Occipital lobe (tissue), 2 donors: ENCODE data around the gene ABTB2. TPM values are rescaled to one million over a fixed set of nuclear protein-coding genes. Genes with fewer than 3 reads are reported as not detected.

Experiments used
- DNase-seq: peaks from one replicate; lab custom pipeline; 2025; lab: John Stamatoyannopoulos, UW
- total RNA-seq: library from RNA; depleted of rRNA; stranded (reverse); fragments of >200 nt; gene quantifications from one replicate; pipeline ENCODE4 v1.2.3, GENCODE V29; 2014

ABTB2 gene
- total RNA-seq, 1 donor from 2014 or later, result 3.7 TPM

- no peak for DNase-seq
Measured at GRCh38 chr11:34316347-34317035, 41.3 kb downstream of the ABTB2 start.

DNA sequence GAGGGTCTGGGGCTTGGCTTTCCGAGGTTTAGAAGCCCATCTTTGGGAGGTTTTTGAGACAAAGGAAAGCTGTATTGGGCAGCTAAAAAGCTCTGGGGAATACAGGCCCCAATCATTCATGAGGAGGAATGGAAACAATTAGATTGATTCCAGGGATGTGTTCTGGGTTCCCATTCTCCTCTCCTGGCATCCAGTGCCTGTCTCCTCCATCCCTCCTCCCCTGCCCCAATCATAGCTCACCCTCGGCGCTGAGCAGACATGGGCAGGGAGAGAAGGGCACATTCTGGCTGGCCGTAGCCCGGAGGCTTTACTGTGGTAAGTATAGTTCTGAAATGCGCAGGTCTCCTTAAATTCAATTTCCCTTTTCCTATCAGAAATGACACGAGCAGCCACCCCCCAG, 42.4 kb downstream of the ABTB2 start:
- DNase-seq, result no peak

GRCh38 chr11:34314936-34315335, 42.9 kb downstream of the ABTB2 start:
- DNase-seq, result no peak

GRCh38 chr11:34314176-34314575, 43.6 kb downstream of the ABTB2 start:
- no peak for DNase-seq

DNA sequence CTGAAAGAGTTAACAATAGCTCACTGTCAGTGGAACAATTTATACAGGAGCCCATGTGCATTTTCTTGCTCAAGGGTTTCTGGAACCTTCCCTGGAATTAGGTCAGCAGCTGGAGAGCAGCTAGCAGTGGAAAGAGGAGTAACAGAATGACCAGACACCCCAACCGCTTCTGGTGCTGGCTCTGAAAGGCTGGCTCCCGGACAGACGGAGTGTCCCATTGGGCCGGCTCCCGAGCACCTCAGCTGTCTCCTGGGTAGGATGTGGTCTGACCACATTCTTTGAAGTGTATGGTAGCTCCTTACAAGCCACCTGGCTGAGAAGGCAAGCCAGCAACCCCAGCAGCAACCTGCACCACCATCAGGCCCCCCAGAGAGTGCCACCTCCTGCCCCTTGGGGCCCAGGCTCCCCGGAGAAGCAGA, 44.7 kb downstream of the ABTB2 start:
- DNase-seq, result no peak

DNA sequence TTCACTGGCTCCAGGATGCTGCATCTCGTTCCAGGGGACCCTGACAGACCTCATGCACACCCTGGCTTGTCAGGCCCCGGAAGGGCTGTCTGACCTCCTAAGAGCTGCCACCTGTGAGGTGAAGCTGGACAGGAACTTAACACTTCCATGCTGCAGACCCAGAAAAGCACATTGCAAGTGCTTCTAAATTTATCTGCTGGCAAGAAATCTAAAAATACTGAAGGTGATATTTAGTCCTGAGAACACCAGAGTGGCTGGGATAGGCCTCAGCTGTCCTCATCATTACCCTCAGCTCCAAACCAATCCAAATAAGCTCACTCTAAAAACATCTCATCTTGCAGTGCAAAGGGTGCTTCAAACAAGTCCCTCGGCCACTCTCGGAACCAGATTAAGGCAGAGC, 46.7 kb downstream of the ABTB2 start:
- DNase-seq, result no peak

DNA sequence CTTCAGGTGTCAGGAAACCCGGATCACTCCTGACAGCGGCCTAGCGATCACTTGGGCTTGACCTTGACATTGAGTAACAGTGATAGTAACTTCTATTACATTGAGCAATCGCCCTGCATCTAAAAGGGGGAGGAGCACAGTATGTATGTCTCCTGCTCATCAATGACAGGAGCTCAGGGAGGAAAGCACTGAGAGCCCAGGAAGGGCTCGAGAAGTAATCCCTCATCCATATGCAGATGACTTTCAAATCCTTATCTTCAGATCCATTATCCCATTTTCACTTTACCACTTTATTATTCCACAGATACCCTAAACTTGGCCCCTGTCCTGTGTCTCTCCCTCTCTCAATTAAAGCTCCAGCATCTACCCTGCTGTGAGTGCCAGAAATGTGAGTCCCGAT, 47.8 kb downstream of the ABTB2 start:
- no peak for DNase-seq

DNA sequence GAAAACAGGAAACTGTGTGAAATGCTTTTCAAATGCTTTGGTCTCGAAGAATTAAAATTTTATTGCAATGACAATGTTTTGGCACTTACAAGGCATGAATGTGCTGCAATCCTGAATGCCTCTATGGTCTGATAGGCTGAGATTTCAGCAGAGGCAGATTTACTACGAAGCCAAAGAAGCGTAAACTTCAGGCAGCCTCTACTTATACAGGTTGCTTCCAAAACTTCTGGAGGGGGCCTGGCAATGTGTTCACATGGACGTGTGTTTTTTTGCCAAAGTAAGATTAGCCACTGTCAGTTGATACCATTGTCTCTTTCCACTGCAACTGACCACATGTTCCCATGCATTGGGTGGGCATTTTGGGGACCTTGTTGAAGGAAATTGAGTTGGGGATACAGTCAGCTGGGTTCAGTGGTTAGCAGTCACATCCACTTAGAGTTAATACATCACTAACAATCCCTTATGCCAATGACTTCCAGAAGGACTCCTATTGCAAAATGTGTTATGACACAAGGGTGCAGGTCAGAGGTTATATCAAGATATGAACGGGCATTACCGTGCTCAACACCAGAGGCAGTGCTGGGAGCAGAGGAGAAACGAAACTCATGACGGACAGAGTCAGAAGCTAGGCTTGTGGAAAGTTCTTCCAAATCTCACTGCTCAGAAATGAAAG, 48.8 kb downstream of the ABTB2 start:
- DNase-seq, result no peak

DNA sequence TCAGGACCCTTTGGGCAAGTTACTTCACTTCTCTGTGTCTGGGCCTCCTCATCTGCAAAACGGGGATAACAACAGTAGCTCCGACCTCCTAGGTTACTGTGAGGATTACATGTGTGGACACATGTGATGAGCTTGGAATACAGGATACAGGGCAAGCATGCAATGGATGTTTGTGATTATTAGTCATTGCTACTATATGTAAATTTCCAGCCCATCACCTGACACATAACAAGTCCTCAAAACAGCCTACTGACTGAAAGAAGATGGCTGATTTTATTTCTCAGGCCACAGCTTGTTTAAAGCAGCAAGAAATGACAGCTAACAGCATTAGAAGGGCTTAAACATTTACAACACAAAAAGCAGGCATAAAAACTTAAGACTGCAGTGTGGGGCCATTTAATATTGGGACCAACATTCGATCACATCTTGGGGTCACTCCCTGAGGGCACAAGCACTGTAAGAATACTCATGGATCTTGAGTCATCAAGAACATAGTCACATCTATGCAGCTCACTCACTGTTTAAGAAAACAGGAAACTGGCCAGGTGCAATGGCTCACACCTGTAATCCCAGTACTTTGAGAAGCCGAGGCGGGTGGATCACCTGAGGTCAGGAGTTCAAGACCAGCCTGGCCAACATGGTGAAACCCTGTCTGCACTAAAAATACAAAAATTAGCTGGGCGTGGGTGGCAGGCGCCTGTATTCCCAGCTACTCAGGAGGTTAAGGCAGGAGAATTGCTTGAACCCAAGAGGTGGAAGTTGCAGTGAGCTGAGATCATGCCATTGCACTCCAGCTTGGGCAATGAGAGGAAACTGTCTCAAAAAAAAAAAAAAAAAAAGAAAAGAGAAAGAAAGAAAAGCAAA, 49.5 kb downstream of the ABTB2 start:
- no peak for DNase-seq

GRCh38 chr11:34305780-34306179, 52.0 kb downstream of the ABTB2 start:
- no peak for DNase-seq

- no peak for DNase-seq
Measured at GRCh38 chr11:34305193-34305592, 52.6 kb downstream of the ABTB2 start.

DNA sequence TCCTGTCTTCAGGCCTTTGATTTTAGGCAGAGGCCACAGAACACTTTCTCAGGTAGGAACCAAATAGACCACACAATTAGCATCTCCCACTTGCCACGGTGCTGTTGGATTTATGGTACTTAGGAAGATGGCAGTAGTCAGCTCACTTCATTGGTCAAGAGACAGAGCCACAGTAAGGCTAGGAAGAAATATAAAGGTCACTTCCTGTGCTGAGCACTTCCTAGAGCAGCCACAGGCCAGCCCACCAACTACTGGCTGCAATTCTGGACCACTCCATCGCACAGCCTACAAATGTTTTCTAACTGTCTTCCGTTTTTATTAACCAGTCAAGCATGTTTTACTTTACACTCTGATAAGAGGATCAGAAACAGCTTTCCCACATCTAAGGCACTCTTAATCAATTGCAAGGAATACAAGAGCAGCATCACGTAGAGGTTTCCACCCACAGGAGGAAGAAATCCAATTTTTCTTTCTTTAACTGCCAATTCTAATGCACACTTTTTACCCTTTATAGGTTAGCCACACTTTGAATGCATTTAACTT, 54.7 kb downstream of the ABTB2 start:
- DNase-seq, result no peak

DNA sequence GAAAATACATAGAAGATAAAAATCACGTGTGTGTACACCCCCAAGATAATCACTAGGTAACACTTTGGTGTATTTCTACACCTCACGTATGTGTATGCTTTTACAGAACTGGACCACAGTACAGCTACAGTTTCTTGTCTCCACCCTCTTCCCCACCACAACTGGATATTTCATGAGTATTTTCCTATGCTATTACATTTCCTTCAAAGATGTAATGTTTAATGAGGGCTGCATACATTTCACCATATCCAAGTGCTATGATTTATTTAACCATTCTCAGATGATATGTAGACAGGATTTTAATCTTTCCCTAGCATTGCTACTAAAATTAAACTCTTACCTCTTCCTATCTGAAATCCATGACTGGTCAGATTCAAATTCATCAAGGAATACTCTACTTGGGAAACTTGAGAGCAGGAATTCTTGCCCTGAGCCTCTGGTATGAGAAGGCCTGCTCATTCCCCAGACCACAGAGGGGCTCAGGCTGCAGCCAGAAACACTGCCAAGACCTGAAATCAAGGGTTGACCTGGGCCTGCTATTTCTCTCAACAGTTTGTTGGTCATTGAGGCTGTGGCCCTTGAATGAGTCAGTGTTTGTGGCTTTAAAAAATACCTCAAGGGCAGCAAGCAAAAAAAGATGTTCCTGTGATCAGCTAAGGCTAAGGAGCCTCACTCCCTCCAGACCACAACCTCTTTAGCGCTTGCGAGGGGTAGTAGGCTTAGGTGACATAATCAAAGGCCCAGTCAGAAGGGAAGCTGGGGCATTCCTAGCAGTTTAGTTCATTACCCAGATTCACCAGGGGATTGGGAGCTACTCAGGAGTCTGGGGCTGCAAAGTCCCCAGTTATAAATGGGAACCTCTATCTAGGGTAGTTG, 55.5 kb downstream of the ABTB2 start:
- no peak for DNase-seq

DNA sequence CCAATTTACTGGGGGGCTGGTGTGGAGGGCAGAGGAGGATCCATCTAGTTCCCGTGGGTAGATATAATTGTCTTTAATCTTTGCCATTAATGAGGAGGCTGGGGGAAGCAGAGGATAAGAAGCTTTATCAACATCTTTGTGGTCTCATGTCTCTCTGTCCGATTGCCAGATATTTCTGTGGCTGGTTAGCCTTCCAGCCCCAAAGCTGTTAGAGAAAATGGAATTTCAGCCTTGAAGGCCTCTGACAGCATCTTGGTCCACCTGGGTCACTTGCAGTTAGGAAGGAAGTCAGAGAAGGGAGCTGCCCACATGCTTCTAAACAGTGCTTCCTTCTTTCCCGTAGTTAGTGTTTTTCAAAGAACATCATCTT, 56.9 kb downstream of the ABTB2 start:
- DNase-seq, result no peak

- DNase-seq, result no peak
Measured at GRCh38 chr11:34300026-34300925, 57.5 kb downstream of the ABTB2 start.

DNA sequence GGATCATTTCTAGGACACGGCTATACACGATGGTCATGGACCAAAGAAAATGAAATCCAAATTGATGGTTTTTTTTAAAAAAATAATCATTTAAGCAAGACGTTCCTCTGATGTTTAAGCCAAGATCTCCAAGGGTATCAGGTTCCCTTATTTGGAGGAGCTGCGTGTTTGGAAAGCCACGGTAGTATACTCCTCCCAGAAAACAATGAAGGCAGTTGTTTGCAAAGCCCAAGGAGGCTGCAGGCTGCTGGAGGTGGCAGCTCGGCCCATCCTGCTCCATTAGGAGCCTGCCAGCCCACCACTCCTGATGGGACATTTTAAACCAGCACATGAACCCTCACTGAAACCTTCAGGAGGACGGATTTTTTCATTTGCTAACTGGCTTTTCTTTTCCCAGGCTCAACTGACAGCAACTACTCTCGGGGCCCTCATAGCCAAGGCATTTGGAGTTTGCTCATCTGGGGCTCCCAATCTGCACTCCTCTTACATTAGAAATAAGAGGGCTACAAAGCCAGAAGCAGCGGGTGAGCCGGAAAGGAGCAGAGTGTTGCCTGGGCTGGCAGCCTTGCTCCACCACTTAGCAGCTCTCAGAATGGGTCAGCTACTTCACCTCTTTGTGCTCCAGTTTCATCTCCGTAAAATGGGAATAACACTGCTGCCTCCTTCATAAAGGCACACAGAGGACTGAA, 58.4 kb downstream of the ABTB2 start:
- DNase-seq, result no peak

DNA sequence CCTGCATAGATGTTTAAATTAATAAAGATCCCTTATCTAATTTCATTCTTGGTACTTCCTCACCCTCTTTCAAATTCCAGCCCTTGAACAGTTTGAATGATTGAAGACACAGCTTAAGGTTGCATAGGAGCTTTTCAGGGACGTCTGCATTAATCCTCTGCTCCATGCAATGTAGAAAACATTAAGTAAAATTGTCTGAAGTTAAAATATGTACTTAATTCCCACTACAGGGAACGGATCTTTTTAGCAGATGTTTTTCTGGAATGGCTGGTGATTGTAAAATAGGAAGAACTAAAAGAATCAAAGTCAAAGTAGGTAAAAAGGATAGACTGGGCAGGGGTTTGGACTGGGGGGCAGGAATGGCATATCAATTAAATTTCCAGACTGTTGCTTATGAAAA, 58.9 kb downstream of the ABTB2 start:
- DNase-seq, result no peak

GRCh38 chr11:34296412-34296811, 61.4 kb downstream of the ABTB2 start:
- DNase-seq, result no peak

- no peak for DNase-seq
Measured at GRCh38 chr11:34292546-34292945, 65.3 kb downstream of the ABTB2 start.

DNA sequence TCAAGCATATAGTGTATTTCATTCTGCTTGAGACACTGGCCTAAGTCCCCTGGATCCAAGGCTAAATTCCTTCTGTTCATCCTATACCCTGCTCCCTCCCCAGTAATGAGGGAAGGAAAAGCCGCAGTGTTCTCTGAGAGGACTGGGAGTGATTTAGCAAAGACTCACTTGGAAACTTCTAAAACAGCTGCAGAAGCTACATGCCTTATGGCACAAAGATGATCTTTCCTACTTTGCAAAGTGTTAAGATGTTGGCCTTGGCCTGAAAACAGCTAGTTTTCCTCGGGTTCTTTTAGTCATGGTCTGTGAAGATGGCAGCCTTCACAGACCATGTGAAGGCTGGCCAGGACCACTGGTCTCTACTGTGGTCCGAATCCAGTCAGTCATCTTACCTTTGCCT, 65.7 kb downstream of the ABTB2 start:
- DNase-seq, result no peak
